VCaP (cell line): ENCODE data around the gene DYNLRB2.

Experiments used
- H3K27ac ChIP-seq: fragments of 450-650 bp; 2 replicates; pipeline ENCODE4 v1.5.1; 2017
- TF ChIP-seq, protein P1 (sequence below): fragments of 450-650 bp; conservative IDR thresholded peaks from 2 replicates; pipeline ENCODE4 v1.5.1; 2017; ENCODE audit warnings: mild to moderate bottlenecking, moderate library complexity

The DYNLRB2 gene

DNA sequence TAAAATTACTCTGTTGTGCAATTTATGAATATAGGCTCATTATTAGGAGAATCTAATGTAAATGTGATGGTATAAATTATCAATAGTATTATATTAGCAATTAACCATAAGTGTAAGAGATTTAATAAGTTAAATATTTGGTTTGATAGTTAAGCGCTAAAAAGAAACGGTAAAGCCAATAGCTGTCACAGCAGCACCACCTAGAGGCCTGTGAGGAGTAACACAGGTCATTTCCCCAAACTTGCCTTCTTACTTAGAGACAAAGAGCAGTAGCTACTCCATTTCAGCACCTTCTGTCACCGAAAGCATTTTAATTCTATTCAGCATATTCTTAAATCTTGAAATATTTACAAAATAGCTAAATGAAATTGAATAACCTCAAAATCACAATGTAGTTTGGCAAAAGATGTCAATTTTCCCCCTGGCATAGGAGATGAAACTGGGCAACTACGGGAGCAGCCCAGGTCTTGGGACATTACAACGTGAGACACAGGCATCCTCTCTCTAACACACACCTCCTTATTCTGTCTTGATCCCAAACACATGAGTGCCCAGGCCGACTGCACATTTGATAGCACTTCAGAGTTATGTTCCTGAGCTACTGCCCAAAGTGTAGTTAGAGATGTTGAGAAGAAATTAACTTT lies 14.3 kb upstream of the DYNLRB2 start:
- no peak overlapping the region for H3K27ac ChIP-seq
- TF ChIP-seq, protein P1, sequence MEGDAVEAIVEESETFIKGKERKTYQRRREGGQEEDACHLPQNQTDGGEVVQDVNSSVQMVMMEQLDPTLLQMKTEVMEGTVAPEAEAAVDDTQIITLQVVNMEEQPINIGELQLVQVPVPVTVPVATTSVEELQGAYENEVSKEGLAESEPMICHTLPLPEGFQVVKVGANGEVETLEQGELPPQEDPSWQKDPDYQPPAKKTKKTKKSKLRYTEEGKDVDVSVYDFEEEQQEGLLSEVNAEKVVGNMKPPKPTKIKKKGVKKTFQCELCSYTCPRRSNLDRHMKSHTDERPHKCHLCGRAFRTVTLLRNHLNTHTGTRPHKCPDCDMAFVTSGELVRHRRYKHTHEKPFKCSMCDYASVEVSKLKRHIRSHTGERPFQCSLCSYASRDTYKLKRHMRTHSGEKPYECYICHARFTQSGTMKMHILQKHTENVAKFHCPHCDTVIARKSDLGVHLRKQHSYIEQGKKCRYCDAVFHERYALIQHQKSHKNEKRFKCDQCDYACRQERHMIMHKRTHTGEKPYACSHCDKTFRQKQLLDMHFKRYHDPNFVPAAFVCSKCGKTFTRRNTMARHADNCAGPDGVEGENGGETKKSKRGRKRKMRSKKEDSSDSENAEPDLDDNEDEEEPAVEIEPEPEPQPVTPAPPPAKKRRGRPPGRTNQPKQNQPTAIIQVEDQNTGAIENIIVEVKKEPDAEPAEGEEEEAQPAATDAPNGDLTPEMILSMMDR = peak; percentile 78

DNA sequence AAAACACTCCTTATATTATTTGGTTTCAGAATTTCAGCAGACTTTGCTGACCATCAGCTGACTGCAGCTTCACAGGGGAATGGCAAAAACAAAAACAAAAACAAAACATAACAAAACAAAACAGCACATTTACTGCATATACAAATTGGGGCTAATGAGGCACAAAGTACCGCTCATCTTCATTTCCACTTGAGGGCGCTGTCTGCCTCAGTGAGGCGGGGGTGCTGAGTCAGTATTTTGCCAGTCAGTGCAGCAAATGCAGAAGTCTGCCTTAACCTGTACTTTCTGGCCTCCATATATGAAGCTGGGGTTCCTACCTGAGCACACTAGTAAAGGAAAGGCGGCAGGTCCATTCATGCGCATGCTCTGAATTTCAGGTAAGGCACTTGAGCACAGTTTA lies 13.5 kb upstream of the DYNLRB2 start:
- TF ChIP-seq, protein P1 = peak; percentile 52
- no peak overlapping the region for H3K27ac ChIP-seq

DNA sequence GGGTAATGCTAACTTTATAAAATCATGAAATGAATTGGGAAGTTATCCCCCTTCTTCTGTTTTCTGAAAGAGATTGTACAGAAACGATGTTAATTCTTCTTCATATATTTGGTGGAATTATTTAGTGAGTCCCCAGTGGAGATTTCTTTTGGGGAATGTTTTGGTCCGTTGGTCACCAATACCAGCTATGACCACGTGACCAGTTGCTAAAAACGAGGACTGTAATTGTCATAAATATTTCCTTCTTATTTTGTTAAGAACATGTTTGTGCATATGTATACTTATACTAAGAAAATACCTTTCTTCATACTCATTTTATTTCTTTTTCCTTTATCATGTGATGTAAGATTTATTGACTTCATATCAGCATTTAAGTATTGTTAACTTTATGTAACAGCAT lies 10.3 kb upstream of the DYNLRB2 start:
- no peak overlapping the region for H3K27ac ChIP-seq
- TF ChIP-seq, protein P1 = no peak

DNA sequence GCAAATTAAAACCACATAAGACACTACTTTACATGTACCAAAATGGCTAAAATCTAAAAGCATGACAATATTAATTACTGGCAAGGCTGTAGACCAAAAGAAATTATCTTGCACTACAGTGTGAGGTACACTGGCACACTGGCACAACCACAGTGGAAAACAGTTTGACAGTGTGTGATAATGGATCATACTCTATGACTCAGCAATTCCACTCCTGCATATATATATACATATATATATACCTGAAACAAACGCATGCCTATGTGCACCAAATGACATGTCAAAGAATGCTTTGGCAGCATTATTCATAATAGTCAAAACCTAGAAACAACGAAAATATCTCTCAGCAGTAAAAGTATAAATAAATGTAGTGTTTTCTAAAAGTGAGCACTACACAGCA lies 4.6 kb upstream of the DYNLRB2 start:
- TF ChIP-seq, protein P1 = no peak
- no peak overlapping the region for H3K27ac ChIP-seq

DNA sequence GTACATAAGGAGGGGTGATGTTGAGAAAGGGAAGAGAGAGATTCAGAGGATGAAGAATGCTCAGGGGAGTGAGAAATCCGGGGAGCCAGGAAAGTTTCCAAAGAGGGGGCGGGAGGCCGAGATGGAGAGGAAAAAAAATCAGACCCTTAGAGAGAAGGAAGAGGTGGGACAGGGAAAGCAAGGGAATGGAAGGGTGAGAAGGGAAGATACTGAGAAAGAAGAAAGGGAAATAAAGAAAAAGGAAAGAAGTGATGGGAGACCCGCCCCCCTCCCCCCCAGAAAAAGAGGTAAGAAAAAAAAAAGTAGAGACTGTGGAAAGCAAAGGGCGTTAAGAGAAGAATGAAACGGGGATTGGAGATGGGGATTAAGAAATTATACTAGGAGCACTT lies 507 bp downstream of the DYNLRB2 start:
- peak overlapping the region; percentile 70; the same call in 1 of the 2 replicates for H3K27ac ChIP-seq
- TF ChIP-seq, protein P1 = no peak

DNA sequence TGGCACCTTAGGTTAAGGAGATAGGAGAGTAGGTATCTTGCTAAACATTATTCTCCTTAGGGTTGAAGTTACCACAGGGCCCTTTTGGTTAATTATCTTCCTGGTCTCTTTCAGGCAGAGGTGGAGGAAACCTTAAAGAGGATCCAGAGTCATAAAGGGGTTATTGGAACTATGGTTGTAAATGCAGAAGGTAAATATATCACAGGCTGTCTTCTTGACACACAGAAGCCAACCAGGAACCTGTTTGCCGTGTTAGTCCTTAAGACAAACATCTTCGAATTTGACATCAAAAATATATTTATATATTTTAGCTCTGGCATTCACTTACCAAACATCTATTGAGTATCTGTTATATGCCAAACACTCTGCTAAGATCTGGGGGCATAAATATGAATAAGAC lies 2.4 kb downstream of the DYNLRB2 start:
- no peak overlapping the region for H3K27ac ChIP-seq
- TF ChIP-seq, protein P1 = no peak

DNA sequence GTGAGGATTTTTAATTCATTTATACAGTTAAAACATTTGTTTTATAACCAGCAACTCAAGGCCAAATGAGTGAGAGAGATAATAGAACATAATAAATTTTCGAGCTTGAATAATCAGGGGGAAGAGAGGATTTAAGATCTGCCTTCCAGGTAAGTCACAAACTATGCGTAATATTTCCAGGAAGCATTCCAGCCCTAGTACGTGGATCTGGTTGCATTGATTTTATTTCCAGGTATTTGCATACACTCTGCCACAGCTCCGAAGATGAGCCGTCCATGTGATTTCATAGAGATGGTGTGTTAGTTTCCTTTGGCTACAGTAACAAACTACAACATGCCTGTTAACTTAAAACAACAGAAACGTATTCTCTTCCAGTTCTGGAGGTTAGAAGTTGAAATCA lies 3.5 kb downstream of the DYNLRB2 start:
- TF ChIP-seq, protein P1 = no peak
- H3K27ac ChIP-seq = no peak overlapping the region
